ENCODE data around the gene LYRM2.

The LYRM2 gene

DNA sequence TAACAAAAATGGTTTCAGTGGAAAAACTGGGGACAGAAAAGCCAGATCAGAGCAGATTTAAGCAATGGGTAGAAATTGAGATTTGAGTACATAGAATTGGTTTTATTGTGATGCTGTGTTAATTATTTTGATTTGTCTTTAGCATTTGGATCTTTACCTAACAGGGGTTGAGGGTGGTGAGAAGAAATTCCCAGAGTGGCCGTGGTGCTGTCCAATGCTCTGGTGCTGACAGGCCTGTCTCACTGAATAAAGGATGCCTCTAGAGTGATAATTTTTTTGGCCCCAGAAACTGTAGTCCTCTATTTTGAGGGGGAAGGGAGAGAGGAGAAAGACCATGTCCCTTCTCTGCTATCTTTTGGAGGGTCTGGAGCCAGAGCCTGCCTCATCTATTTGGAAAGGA is 79.1 kb downstream of the LYRM2 start:
- DNase-seq, result no peak

DNA sequence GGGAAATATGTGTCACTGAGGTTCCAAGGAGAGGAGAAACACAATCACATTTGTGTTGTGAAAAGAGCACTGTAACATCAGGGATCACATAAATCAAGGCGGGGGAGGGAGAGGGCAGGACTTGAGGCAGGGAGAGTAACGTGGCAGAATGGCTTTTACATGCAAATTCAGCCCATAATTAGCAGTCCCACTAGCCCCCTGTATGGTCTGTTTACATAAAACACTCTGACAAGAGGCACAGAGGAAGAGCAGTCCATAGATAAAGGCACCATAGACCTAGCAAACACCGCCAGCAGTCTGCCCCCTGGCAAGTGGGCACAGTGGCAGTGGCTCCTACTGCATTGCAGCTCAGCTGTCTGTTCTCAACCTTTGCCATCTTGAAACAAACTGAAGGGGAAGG is 82.7 kb downstream of the LYRM2 start:
- DNase-seq, result no peak

DNA sequence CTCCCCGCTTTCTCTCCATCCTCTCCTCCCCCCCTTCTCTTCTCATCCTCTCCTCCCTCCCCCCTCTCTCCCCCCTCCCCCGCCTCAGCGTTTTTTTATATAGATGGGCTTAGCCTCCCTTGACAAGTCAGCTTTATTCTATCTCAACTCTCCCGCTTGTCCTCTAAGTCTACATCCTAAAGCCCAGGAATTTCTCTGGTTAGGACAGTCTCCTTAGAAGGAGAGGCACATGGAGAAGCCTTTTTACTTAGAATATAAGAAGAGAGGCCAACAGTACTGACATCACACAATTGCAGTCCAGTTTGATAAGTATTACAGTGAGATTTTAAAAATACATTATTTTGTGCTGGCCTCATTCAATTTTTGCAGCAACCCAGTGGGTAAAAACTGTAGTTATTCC is 83.5 kb downstream of the LYRM2 start:
- DNase-seq, result no peak

DNA sequence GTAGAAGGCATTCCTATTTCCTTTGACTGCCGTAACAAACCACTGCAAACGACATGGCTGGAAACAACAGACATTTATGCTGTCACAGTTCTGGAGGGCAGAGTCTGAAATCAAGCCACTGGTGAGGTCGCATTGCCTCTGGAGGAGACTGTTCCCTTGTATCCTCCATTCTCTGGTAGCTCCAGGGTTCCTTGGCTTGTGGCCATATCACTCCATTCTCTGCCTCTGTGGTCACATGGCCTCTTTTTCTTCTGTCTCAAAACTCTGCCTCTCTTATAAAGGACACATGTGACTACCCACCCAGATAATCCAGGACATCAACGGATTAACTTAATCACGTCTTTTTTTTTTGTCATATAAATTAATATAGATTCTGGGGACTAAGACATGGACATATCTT is 84.4 kb downstream of the LYRM2 start:
- no peak for DNase-seq

DNA sequence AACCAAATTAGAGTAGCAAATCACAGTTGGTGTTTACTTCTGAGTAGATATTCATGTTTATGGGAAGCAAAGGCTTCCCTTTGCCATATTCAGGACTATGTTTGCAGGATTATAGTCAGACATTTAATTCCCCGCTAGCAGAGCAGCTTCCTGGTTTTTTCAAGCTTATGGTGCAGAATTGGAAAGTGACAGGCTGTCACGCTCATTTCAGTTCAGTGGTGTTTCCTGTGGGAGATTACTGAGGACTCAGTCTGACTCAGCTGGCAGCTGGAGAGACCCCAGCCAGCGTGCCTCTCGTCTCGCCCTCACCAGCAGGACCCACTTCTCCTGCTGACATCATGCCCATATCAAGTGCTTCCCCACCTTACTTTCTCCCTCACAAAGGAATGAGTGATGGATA is 85.1 kb downstream of the LYRM2 start:
- DNase-seq, result no peak

GRCh38 chr6:89547281-89547680 is 91.3 kb downstream of the LYRM2 start:
- DNase-seq, result no peak

DNA sequence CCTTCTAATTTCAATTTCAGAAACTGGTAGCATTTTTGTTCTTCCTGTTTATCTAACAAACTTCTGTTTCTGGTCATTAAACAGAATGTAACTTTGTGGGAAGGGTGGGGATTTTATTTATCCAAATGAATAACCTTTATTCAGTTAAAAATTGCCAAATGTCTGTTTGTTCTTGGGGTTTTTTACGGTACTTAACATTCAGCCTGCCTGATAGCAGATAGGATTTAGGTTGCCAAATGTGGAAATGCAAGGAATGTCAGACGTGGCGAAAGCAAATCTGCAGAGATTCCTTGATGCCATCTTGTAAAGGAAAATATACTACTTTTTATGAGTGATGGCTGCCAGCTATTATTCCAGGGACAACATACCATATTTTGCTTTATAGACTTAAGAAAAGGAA is 95.7 kb downstream of the LYRM2 start:
- DNase-seq, result no peak

DNA sequence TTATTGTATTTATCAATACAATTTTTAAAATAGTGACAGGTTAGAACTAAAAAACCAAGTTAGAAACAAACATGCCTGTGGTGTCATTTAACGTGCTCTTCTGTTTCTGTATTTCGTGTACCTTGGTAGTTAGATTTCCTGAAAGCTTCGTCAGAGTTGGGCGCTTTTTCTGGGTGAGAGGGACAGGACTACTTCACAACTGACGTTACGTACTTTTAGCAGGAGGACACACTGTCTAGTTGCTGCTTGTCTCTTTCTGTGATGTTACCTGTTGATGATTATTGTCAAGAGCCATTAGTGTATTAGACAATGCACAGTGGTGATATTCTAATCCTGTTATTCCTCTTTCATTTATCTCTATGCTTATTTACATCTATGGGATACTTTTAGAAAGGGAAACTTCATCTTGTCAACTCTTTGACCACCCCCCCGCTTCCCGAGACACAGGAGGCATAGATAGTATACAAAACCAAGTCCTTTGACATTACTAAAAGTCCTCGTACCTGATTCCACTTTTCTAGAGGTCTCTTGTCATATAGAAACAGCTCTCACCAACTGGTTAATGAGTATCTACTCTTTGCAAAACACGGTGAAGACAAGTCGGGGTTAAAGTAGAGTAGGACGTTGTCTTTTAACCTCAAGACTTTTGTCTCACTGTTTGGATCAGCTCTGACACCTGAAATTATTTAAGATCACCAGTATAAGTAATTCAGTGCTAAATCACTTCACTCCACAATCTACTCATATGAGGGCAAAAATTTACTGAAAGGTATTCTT is 96.3 kb downstream of the LYRM2 start:
- DNase-seq, result no peak

GRCh38 chr6:89539779-89540178 is 98.8 kb downstream of the LYRM2 start:
- no peak for DNase-seq

DNA sequence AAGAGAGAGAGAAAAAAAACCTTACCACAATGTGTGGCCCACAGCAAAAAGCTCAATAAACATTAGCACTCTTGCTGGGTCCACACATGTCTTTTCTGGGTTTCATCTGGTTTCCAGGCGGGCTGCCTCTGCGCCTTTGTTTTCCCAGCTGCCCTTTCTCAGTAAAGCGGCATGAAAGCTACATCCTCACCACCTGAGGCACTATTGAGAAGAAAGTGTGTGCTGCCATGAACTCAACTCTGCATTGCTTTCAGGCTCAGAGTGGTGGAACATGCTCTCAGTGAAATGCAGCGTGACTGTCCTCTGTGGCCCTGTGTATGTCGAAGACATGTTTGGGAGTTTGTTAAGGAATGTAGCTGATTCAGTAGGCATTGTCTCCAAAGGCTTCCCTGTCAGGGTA is 102.3 kb downstream of the LYRM2 start:
- DNase-seq, result no peak

GRCh38 chr6:89530982-89531381 is 107.6 kb downstream of the LYRM2 start:
- no peak for DNase-seq

- no peak for DNase-seq
Observed at GRCh38 chr6:89528866-89529265, 109.7 kb downstream of the LYRM2 start.

DNA sequence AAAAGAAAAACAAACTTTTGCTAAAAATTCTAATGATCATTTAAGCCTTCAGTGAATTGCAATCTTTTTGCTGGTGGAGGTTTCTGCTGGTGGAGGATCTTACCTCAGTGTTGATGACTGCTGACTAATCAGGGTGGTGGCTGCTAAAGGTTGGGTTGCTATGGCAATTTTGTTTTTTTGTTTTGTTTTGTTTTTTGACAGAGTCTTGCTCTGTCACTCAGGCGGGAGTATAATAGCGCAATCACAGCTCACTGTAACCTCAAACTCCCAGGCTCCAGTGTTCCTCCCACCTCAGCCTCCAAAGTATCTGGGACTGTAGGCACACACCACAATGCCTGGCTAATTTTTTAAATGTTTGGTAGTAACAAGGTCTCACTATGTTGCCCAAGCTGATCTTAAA is 110.9 kb downstream of the LYRM2 start:
- DNase-seq, result no peak

DNA sequence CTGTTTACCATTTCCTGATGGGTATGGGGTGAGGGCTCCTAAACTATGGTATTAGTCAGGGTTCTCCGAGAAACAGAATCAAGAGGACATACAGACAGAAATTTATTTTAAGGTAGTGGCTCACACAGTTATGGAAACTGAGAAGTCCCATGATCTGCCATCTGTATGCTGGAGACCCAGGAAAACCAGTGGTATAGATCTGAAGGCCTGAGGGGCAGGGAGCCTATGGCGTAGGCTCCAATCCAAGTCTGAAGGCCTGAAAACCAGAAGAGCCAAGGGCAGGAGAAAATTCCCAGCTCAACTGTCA is 112.0 kb downstream of the LYRM2 start:
- no peak for DNase-seq

- no peak for DNase-seq
Observed at GRCh38 chr6:89525786-89526562, 112.6 kb downstream of the LYRM2 start.

DNA sequence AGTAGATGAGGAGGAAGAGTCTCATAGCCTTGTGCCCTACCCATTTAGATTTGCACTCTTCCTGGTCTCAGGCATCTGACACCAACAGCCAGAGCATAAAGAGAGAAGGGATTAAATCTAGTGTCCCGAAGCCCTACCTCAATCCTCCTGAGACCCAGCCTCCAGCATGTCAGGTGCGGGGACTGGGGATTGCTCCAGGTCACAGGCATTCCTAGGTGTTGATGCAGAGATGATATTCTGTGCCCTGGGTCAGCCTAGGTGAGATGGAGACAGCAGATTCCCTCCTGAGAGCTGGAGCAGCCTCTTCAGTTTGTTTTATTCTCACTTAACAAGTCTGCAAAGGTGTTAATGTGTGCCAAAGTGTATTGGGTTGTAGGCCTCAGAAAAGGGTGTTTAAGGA is 115.8 kb downstream of the LYRM2 start:
- DNase-seq, result no peak

DNA sequence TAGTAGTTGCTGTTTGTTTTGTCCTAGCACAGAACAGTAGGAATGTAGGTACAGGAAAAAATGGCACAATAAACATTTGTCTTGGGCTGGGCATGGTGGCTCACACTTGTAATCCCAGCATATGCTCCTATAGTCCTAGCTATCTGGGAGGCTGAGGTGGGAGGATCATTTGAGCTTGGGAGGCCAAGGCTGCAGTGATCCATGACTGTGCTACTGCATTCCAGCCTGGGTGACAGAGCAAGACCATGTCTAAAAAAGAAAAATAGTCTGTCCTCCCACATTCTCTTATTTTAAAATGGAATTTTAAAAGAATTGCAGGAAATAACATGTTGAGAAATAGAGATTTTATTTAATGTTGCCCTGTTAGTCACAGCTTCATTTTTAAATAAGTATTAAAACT is 117.8 kb downstream of the LYRM2 start:
- DNase-seq, result no peak

DNA sequence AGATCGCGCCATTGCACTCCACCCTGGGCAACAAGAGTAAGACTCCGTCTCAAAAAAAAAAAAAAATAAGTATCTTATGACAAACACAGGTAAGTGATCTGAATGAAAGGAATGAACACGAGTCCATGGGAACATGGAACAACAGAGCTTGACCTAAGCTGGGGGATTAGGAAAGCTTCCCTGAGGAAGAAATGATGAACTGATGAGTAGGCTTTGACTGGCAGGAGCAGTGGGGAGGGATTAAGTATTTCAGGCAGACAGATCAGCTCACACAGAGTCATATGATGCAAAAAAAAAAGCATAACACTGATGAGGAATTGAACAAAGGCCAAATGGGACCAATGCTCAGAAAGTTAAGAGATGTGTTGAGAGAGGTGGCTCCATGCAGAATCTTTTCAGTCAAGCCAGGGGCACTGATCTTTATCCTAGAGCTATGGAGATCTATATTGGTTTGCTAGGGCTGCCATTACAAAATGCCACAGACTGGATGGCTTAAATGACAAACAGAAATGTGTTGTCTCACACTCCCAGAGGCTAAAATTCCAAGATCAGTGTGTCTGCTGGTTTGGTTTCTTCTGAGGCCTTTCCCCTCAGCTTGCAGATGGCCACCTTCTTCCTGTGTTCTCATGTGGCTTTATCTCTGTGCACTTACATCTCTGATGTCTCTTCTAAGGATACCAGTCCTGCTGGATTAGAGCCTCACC is 120.0 kb downstream of the LYRM2 start:
- no peak for DNase-seq
